ENCODE results near the gene RCN2.

DNA sequence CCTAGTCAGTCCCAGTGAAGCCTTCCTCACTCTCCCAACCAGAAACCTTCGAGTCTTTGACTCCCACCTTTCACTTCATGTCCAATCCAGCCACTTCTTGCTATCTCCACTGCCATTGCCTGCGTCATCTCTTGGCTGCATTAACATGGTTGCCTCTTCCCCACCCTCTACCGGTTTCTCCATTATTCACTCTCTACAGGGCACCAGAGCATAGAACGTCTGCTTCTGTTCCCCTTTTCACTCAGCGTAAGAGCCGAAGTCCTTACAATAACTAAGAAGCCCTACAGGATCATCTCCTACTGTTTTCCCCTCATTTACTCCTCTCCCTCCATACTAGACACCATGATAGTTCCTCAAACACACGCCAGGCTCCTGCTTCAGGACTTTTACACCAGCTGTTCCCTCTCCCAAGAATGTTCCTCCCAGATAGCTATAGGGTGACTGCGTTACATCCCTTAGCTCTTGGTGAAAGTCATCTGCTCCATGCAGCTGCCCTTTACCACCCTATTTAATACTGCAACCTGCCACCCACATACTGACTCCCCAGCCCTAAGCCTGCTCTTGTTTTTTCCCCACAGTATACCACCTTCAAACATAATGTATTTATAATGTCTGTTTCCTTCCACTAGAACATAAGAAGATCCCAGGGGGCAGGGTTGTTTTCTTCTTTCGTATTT lies 30.9 kb downstream of the RCN2 start:
- TF ChIP-seq CTCF (CRISPR knock-in tag; IDR thresholded peaks at IDR 0.05) (no peak), EP300 (IDR thresholded peaks at IDR 0.05; ENCODE audit: low read depth in 2 of 2, low read length in 2 of 2) (no peak), EP300 (CRISPR knock-in tag; IDR thresholded peaks at IDR 0.05; ENCODE audit: borderline replicate concordance) (no peak), BRF2 (CRISPR knock-in tag; IDR thresholded peaks at IDR 0.05) (no peak), ZNF414 (CRISPR knock-in tag; IDR thresholded peaks at IDR 0.05) (no peak), TP53 (CRISPR knock-in tag; conservative IDR thresholded peaks at IDR 0.05) (no peak), NCOA1 (CRISPR knock-in tag; IDR thresholded peaks at IDR 0.05) (no peak), RBM22 (optimal IDR thresholded peaks at IDR 0.05; ENCODE audit: low read length) (no peak), TCF12 (IDR thresholded peaks at IDR 0.05) (no peak), TCF12 (CRISPR knock-in tag; IDR thresholded peaks at IDR 0.05) (no peak), ZNF24 (IDR thresholded peaks at IDR 0.05) (no peak), SIN3A (IDR thresholded peaks at IDR 0.05; ENCODE audit: borderline replicate concordance, low read depth, low read length) (no peak)
